H1 (cell line): ENCODE data around the gene ZNF316. TPM values are rescaled to one million over a fixed set of nuclear protein-coding genes. Genes with fewer than 3 reads are reported as not detected.

Source experiments
- CTCF ChIA-PET: fragments of 300-600 bp; sonication (Branson Sonifier 250); formaldehyde crosslinking; loops from one replicate; lab custom pipeline; 2021; ENCODE audit not compliant: partially characterized antibody; lab: Charles Lee
- POLR2A ChIA-PET: fragments of 300-600 bp; sonication (Branson Sonifier 250); formaldehyde crosslinking; loops from one replicate; lab custom pipeline; 2021; ENCODE audit warnings: inconsistent platforms; ENCODE audit not compliant: partially characterized antibody; lab: Charles Lee
- DNase-seq, 2 experiments: peaks; one replicate each; pipeline versions ENCODE4 v3.0.0 to v3.0.0-alpha.2; 2010 to 2022; ENCODE audit warnings: low spot score in 2 of 2, low read depth in 1 of 2, mixed read lengths in 1 of 2
- FAIRE-seq: peaks from 2 replicates; lab custom pipeline; 2011; peaks lifted over from hg19 to GRCh38; lab: Jason Lieb, UNC
- H2AFZ ChIP-seq: 2 replicates; pipeline ENCODE4 v1.8.1; 2012; ENCODE audit warnings: low read length, inconsistent platforms
- H2AK5ac ChIP-seq: 2 replicates; pipeline ENCODE4 v1.6.1; 2013; ENCODE audit warnings: low read depth, low read length
- H2BK120ac ChIP-seq: replicated peaks from 2 replicates; pipeline ENCODE3; 2013; ENCODE audit warnings: low read depth, low read length, inconsistent platforms
- H2BK12ac ChIP-seq: 2 replicates; pipeline ENCODE4 v1.6.1; 2013; ENCODE audit warnings: low read depth, low read length
- H2BK15ac ChIP-seq: 2 replicates; pipeline ENCODE4 v1.6.1; 2013; ENCODE audit warnings: low read length
- H2BK20ac ChIP-seq: 2 replicates; pipeline ENCODE4 v1.6.1; 2013; ENCODE audit warnings: low read length
- H2BK5ac ChIP-seq: 2 replicates; pipeline ENCODE4 v1.6.1; 2013; ENCODE audit warnings: low read depth, low read length
- H3K14ac ChIP-seq: 2 replicates; pipeline ENCODE4 v1.6.1; 2013; ENCODE audit warnings: inconsistent platforms; ENCODE audit not compliant: insufficient read length
- H3K18ac ChIP-seq: 2 replicates; pipeline ENCODE4 v1.6.1; 2013; ENCODE audit warnings: low read length; ENCODE audit errors: extremely low read depth
- H3K23ac ChIP-seq: 2 replicates; pipeline ENCODE4 v1.6.1; 2013; ENCODE audit warnings: inconsistent platforms; ENCODE audit not compliant: insufficient read length
- H3K23me2 ChIP-seq: 2 replicates; pipeline ENCODE4 v1.6.1; 2013; ENCODE audit warnings: low read depth, low read length
- H3K27ac ChIP-seq: 2 replicates; pipeline ENCODE4 v1.6.1; 2011; ENCODE audit warnings: low read depth, low read length, inconsistent platforms
- H3K27me3 ChIP-seq, 4 experiments: replicated peaks in 1 of 4; 1 replicate in 1 of 4; 2 replicates in 3 of 4; pipeline versions ENCODE4 v1.6.1 to v1.8.1; 2011 to 2013; ENCODE audit warnings: low read length in 3 of 4, mild to moderate bottlenecking in 3 of 4, inconsistent platforms in 2 of 4, mixed read lengths in 2 of 4, moderate library complexity in 1 of 4; ENCODE audit not compliant: control insufficient read depth in 3 of 4, insufficient read depth in 3 of 4; ENCODE audit errors: extremely low read depth in 1 of 4
- H3K36me3 ChIP-seq, 4 experiments: 2 replicates each; pipeline versions ENCODE4 v1.6.1 to v1.8.1; 2011 to 2013; ENCODE audit warnings: mild to moderate bottlenecking in 4 of 4, low read length in 3 of 4, moderate library complexity in 2 of 4, control low read depth in 1 of 4, inconsistent platforms in 1 of 4; ENCODE audit not compliant: insufficient read depth in 4 of 4, control insufficient read depth in 2 of 4
- H3K4ac ChIP-seq: replicated peaks from 2 replicates; pipeline ENCODE3; 2013; ENCODE audit warnings: low read length, low read depth, mixed read lengths, inconsistent platforms; ENCODE audit not compliant: insufficient read length
- H3K4me1 ChIP-seq, 4 experiments: replicated peaks in 1 of 4; 1 replicate in 1 of 4; 2 replicates in 3 of 4; pipeline versions ENCODE4 v1.6.1 to v1.8.1; 2011 to 2013; ENCODE audit warnings: low read length in 3 of 4, inconsistent platforms in 2 of 4, mixed read lengths in 1 of 4; ENCODE audit not compliant: insufficient read depth in 4 of 4, control insufficient read depth in 3 of 4
- H3K4me2 ChIP-seq, 2 experiments: 2 replicates each; pipeline versions ENCODE4 v1.6.1 to v1.8.1; 2011 to 2013; ENCODE audit warnings: low read depth in 2 of 2, low read length in 2 of 2, control low read depth in 1 of 2, inconsistent platforms in 1 of 2, mild to moderate bottlenecking in 1 of 2; ENCODE audit not compliant: insufficient read depth in 1 of 2
- H3K4me3 ChIP-seq, 4 experiments: fragments of 200-600, 300-600 bp in 1 of 4; sonication (generic), shearing (Covaris generic), sonication (Bioruptor Twin) in 1 of 4; 2 replicates each; pipeline versions ENCODE4 v1.5.1 to v1.8.1; 2011 to 2016; ENCODE audit warnings: low read length in 4 of 4, low read depth in 3 of 4, control low read depth in 2 of 4, inconsistent platforms in 2 of 4, mild to moderate bottlenecking in 2 of 4, mixed read lengths in 1 of 4, moderate library complexity in 1 of 4; ENCODE audit not compliant: insufficient read depth in 2 of 4; ENCODE audit errors: extremely low read depth in 1 of 4
- H3K56ac ChIP-seq: replicated peaks from 2 replicates; pipeline ENCODE3; 2013; ENCODE audit warnings: low read depth, mild to moderate bottlenecking, mixed read lengths, low read length, inconsistent platforms; ENCODE audit not compliant: insufficient read length
- H3K79me1 ChIP-seq: 2 replicates; pipeline ENCODE4 v1.6.1; 2013; ENCODE audit warnings: low read depth, low read length, control low read depth
- H3K79me2 ChIP-seq, 2 experiments: 2 replicates each; pipeline versions ENCODE4 v1.6.1 to v1.8.1; 2012 to 2013; ENCODE audit warnings: low read length in 2 of 2, mild to moderate bottlenecking in 2 of 2, inconsistent platforms in 1 of 2; ENCODE audit not compliant: insufficient read depth in 2 of 2, control insufficient read depth in 1 of 2
- H3K9ac ChIP-seq, 4 experiments: replicated peaks in 1 of 4; 1 replicate in 1 of 4; 2 replicates in 3 of 4; pipeline versions ENCODE4 v1.6.1 to v1.8.1; 2011 to 2013; ENCODE audit warnings: low read depth in 3 of 4, low read length in 3 of 4, control low read depth in 2 of 4, mild to moderate bottlenecking in 2 of 4, moderate library complexity in 2 of 4, inconsistent platforms in 1 of 4; ENCODE audit errors: extremely low read depth in 1 of 4
- H3K9me3 ChIP-seq, 2 experiments: 2 replicates each; pipeline versions ENCODE4 v1.6.1 to v1.8.1; 2012 to 2013; ENCODE audit warnings: mild to moderate bottlenecking in 2 of 2, moderate library complexity in 2 of 2, control low read depth in 1 of 2, inconsistent platforms in 1 of 2, low read depth in 1 of 2, low read length in 1 of 2, mixed read lengths in 1 of 2; ENCODE audit not compliant: insufficient read depth in 2 of 2
- H4K20me1 ChIP-seq, 2 experiments: replicated peaks in 1 of 2; 2 replicates each; pipeline versions ENCODE3 to v1.8.1; 2011 to 2013; ENCODE audit warnings: inconsistent platforms in 2 of 2, low read length in 2 of 2, mild to moderate bottlenecking in 1 of 2; ENCODE audit not compliant: insufficient read depth in 2 of 2, control insufficient read depth in 1 of 2
- H4K5ac ChIP-seq: 2 replicates; pipeline ENCODE4 v1.6.1; 2013; ENCODE audit warnings: low read length, low read depth, mixed read lengths, inconsistent platforms; ENCODE audit not compliant: insufficient read length
- H4K8ac ChIP-seq: 2 replicates; pipeline ENCODE4 v1.8.0; 2013; ENCODE audit warnings: mild to moderate bottlenecking, moderate library complexity, low read length, inconsistent platforms; ENCODE audit not compliant: insufficient read depth; ENCODE audit errors: extremely low read depth
- H4K91ac ChIP-seq: replicated peaks from 2 replicates; pipeline ENCODE3; 2013; ENCODE audit warnings: low read length, mixed read lengths, inconsistent platforms; ENCODE audit not compliant: insufficient read length
- EP300 ChIP-seq, 2 experiments: IDR thresholded peaks; 1 replicate in 1 of 2; 2 replicates in 1 of 2; pipeline ENCODE4 v1.6.1; 2011 to 2012; ENCODE audit warnings: low read depth in 2 of 2, low read length in 2 of 2, mild to moderate bottlenecking in 2 of 2, borderline replicate concordance in 1 of 2, inconsistent platforms in 1 of 2, moderate library complexity in 1 of 2
- FOSL1 ChIP-seq: IDR thresholded peaks from 2 replicates; pipeline ENCODE4 v1.6.1; 2011; ENCODE audit warnings: mild to moderate bottlenecking, low read depth, low read length, moderate library complexity; ENCODE audit not compliant: insufficient read depth
- HDAC6 ChIP-seq: IDR thresholded peaks from one replicate; pipeline ENCODE4 v1.7.1; 2012; ENCODE audit warnings: low read depth, mild to moderate bottlenecking, inconsistent platforms, low read length, moderate library complexity
- SIN3A ChIP-seq, 2 experiments: IDR thresholded peaks in 1 of 2; conservative IDR thresholded peaks in 1 of 2; 2 replicates each; pipeline ENCODE4 v1.6.1; 2011 to 2012; ENCODE audit warnings: low read length in 2 of 2, improper control_type of control experiment in 1 of 2, low read depth in 1 of 2, mild to moderate bottlenecking in 1 of 2
- TAF7 ChIP-seq: optimal IDR thresholded peaks from 2 replicates; pipeline ENCODE3; 2011; ENCODE audit warnings: low read depth, mild to moderate bottlenecking, inconsistent platforms, low read length, moderate library complexity, borderline replicate concordance
- TBP ChIP-seq: IDR thresholded peaks from 2 replicates; pipeline ENCODE4 v1.6.1; 2011; ENCODE audit warnings: low read depth, low read length, improper control_type of control experiment
- WGBS, 2 experiments: shearing (Covaris generic) in 1 of 2; methylation state at CpG; one replicate each; pipeline versions ENCODE4 v1.1.6 to v1.1.7; 2013 to 2015; ENCODE audit warnings: low lambda C conversion rate in 2 of 2, mixed read lengths in 2 of 2, inconsistent platforms in 1 of 2, low coverage in 1 of 2, missing lambda C conversion rate in 1 of 2; ENCODE audit not compliant: insufficient replicate concordance in 2 of 2, insufficient coverage in 1 of 2, insufficient read length in 1 of 2; ENCODE audit errors: extremely low coverage in 1 of 2, missing lambda C conversion rate in 1 of 2; 5-methylcytosine and 5-hydroxymethylcytosine counted together
- polyA plus RNA-seq, 7 experiments: library from polyadenylated mRNA; depleted of rRNA in 3 of 7; stranded (reverse) in 5 of 7; unstranded in 2 of 7; fragments of >200 nt in 5 of 7; fragments of 200-250 nt in 2 of 7; gene quantifications; 1 replicate in 5 of 7; 2 replicates in 1 of 7; 4 replicates in 1 of 7; pipeline versions ENCODE4 v1.2.1 to v1.2.3, GENCODE V29; 2011 to 2013; ENCODE audit warnings: missing spikeins in 2 of 7, mixed read lengths in 2 of 7
- total RNA-seq: library from RNA; stranded (reverse); fragmentation: NEBNext Ultra II Directional; extraction: Animal tissue kit (Norgen Biotek cat#: 25700); gene quantifications from 2 replicates; pipeline ENCODE4 v1.2.1, GENCODE V29; 2021

The ZNF316 gene
- total and polyA plus RNA-seq, 2 of the 8 experiments (the other 6 are each of a cell fraction or from before 2014, with no cell fraction given): 3.6 to 13.7 TPM

DNA sequence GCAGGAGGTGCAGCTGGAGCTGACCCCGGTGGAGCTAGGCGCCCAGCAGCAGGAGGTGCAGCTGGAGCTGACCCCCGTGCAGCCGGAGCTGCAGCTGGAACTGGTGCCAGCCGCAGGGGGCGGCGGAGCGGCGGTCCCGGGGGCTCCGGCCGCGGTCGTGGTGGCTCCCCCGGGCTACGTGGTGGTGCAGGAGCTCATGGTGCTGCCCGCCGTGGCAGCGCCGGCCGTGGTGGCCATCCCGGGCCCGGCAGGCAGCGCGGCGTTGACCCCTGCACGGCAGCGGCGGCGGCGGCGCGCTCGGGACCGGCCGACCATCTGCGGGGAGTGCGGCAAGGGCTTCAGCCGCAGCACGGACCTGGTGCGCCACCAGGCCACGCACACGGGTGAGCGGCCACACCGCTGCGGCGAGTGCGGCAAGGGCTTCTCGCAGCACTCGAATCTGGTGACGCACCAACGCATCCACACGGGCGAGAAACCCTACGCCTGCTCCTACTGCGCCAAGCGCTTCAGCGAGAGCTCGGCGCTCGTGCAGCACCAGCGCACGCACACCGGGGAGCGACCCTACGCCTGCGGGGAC lies 14.9 kb upstream of the ZNF316 start:
- no peak overlapping the region for H2BK15ac ChIP-seq
- CTCF ChIA-PET: interaction anchor here (0.7 to 1.0 kb wide), 3 partner anchors 23 to 107 kb away, joined by 3 read pairs; no protein-coding TSS in a partner anchor
- no peak for DNase-seq
- H4K91ac ChIP-seq: no peak overlapping the region
- H2BK20ac ChIP-seq: no peak overlapping the region
- TF ChIP-seq HDAC6 (no peak), FOSL1 (no peak), TBP (no peak), EP300 (IDR thresholded peaks at IDR 0.05; ENCODE audit: borderline replicate concordance in 1 of 2, low read depth in 2 of 2, low read length in 2 of 2) (no peak), TAF7 (no peak), SIN3A (conservative IDR thresholded peaks at IDR 0.05 in 1 of 2, IDR thresholded peaks at IDR 0.05 in 1 of 2; ENCODE audit: low read depth in 1 of 2, low read length in 2 of 2) (no peak)
- TF ChIP-seq, all 59 proteins: peak for 0
- peaks cover 2% of the 10 kb centered on the region; the same call in 1 of the 2 replicates for H3K79me1 ChIP-seq
- H3K4me2 ChIP-seq: no peak overlapping the region
- H2BK120ac ChIP-seq: no peak overlapping the region
- no peak overlapping the region for H4K5ac ChIP-seq
- peaks cover 5 to 21% (median 7%) of the 10 kb centered on the region in 4 experiments; a peak in 4 of 8 replicates for H3K36me3 ChIP-seq
- H3K4me3 ChIP-seq: no peak overlapping the region
- H3K27ac ChIP-seq: no peak overlapping the region
- no peaks in the 10 kb centered on the region; a peak in 1 of 4 replicates for H3K9me3 ChIP-seq
- POLR2A ChIA-PET: interaction anchor here (1.3 kb wide), 1 partner anchor 12 kb away, joined by 3 read pairs; no protein-coding TSS in a partner anchor
- no peak overlapping the region for H3K14ac ChIP-seq
- peaks cover 3 to 5% of the 10 kb centered on the region in 2 experiments for H4K20me1 ChIP-seq
- H4K8ac ChIP-seq: no peak overlapping the region
- H3K27me3 ChIP-seq: no peaks in the 10 kb centered on the region
- 91% methylated on average over 59 of the region's 67 CpGs; no CpG with 5 or more reads in 1 of the 2 experiments for WGBS, 2 experiments
- no peak overlapping the region for H3K4ac ChIP-seq
- H3K9ac ChIP-seq: no peak overlapping the region
- H2BK12ac ChIP-seq: no peak overlapping the region
- H3K23me2 ChIP-seq: no peaks in the 10 kb centered on the region
- no peak for FAIRE-seq
- no peak overlapping the region for H2AFZ ChIP-seq
- no peak overlapping the region for H3K23ac ChIP-seq
- H3K56ac ChIP-seq: no peak overlapping the region
- H2AK5ac ChIP-seq: no peak overlapping the region
- H3K18ac ChIP-seq: no peak overlapping the region
- no peak overlapping the region for H2BK5ac ChIP-seq
- no peaks in the 10 kb centered on the region for H3K79me2 ChIP-seq
- H3K4me1 ChIP-seq: no peaks in the 10 kb centered on the region
